Neural crest cell (in vitro differentiated cells): Measurements from ENCODE around the gene MAST2. TPM values are rescaled to one million over a fixed set of nuclear protein-coding genes. Genes with fewer than 3 reads are reported as not detected.

Experiments used
- DNase-seq: peaks from one replicate; pipeline ENCODE4 v3.0.0; 2021; ENCODE audit warnings: low read depth, mixed read lengths, low spot score
- H3K27ac Mint-ChIP-seq: one replicate; pipeline ENCODE4 v1.8.0; 2021; ENCODE audit warnings: mild to moderate bottlenecking, mixed read lengths; ENCODE audit not compliant: unreplicated experiment
- H3K27me3 Mint-ChIP-seq: 2 replicates; pipeline ENCODE4 v1.8.0; 2021; ENCODE audit warnings: low read depth, mild to moderate bottlenecking, mixed read lengths
- H3K36me3 Mint-ChIP-seq: 2 replicates; pipeline ENCODE4 v1.8.0; 2021; ENCODE audit warnings: low read depth, mild to moderate bottlenecking, mixed read lengths
- H3K4me1 Mint-ChIP-seq: 2 replicates; pipeline ENCODE4 v1.8.0; 2021; ENCODE audit warnings: mixed read lengths
- H3K4me3 Mint-ChIP-seq: one replicate; pipeline ENCODE4 v1.8.0; 2021; ENCODE audit warnings: mild to moderate bottlenecking, mixed read lengths
- H3K9me3 Mint-ChIP-seq: 2 replicates; pipeline ENCODE4 v1.8.0; 2021; ENCODE audit warnings: mixed read lengths
- CTCF ChIP-seq: fragments of 200-600 bp; sonication (generic); conservative IDR thresholded peaks from 2 replicates; pipeline ENCODE4 v1.5.0; 2021; ENCODE audit warnings: antibody characterized with exemption, mild to moderate bottlenecking
- total RNA-seq: library from RNA; stranded (reverse); gene quantifications from 2 replicates; pipeline ENCODE4 v1.2.1, GENCODE V29; 2021

MAST2 gene
- total RNA-seq, 1 donor from 2014 or later, result 47.6 TPM

- H3K4me1 Mint-ChIP-seq, result peaks cover 19% of the 10 kb centered on the region
- no peak for TF ChIP-seq CTCF
- no peak overlapping the region for H3K27ac Mint-ChIP-seq
- peaks cover 5% of the 10 kb centered on the region for H3K9me3 Mint-ChIP-seq
- H3K36me3 Mint-ChIP-seq, result peaks cover 8% of the 10 kb centered on the region
- H3K27me3 Mint-ChIP-seq, result no peaks in the 10 kb centered on the region
- no peak overlapping the region for H3K4me3 Mint-ChIP-seq
- no peak for DNase-seq
These were observed 88.8 kb downstream of the MAST2 start for GRCh38 chr1:45892068-45892785.

GRCh38 chr1:45894331-45894730 lies 90.9 kb downstream of the MAST2 start:
- peaks cover 6% of the 10 kb centered on the region for H3K9me3 Mint-ChIP-seq
- DNase-seq, result no peak

GRCh38 chr1:45894921-45895320 lies 91.5 kb downstream of the MAST2 start:
- peaks cover 8% of the 10 kb centered on the region for H3K9me3 Mint-ChIP-seq
- H3K27ac Mint-ChIP-seq, result no peak overlapping the region
- TF ChIP-seq CTCF, result no peak
- H3K4me3 Mint-ChIP-seq, result no peak overlapping the region
- no peak for DNase-seq
- no peaks in the 10 kb centered on the region for H3K27me3 Mint-ChIP-seq
- H3K4me1 Mint-ChIP-seq, result peaks cover 9% of the 10 kb centered on the region
- H3K36me3 Mint-ChIP-seq, result peaks cover 10% of the 10 kb centered on the region

More at GRCh38 chr1:45894331-45894730, 90.9 kb downstream of the MAST2 start:
- Mint-ChIP-seq H3K4me1 (peaks cover 11% of the 10 kb centered on the region), H3K36me3 (peaks cover 8% of the 10 kb centered on the region), H3K27me3 (no peaks in the 10 kb centered on the region), H3K27ac (no peak overlapping the region), H3K4me3 (no peak overlapping the region)
- TF ChIP-seq CTCF, result no peak

- Mint-ChIP-seq H3K27ac (no peak overlapping the region), H3K36me3 (peaks cover 5% of the 10 kb centered on the region), H3K4me3 (no peak overlapping the region), H3K27me3 (no peaks in the 10 kb centered on the region), H3K4me1 (peaks cover 8% of the 10 kb centered on the region), H3K9me3 (peaks cover 5% of the 10 kb centered on the region)
- no peak for DNase-seq
- no peak for TF ChIP-seq CTCF
These were observed 92.0 kb downstream of the MAST2 start for GRCh38 chr1:45895406-45895805.

- Mint-ChIP-seq H3K4me1 (peaks cover 6% of the 10 kb centered on the region), H3K36me3 (peaks cover 8% of the 10 kb centered on the region), H3K4me3 (no peak overlapping the region), H3K9me3 (peaks cover 2% of the 10 kb centered on the region), H3K27me3 (no peaks in the 10 kb centered on the region), H3K27ac (no peak overlapping the region)
- TF ChIP-seq CTCF, result no peak
- DNase-seq, result no peak
These were observed 103.5 kb downstream of the MAST2 start for GRCh38 chr1:45906883-45907282.
